Measurements from ENCODE around the gene ABHD10. TPM values are rescaled to one million over a fixed set of nuclear protein-coding genes. Genes with fewer than 3 reads are reported as not detected.

ABHD10 gene
- total RNA-seq, 4 donors from 2014 or later = 13.2 to 21.7 (median 16.8) TPM

- no peak for TF ChIP-seq POLR2A (IDR thresholded peaks at IDR 0.05)
- TF ChIP-seq CTCF (IDR thresholded peaks at IDR 0.05) = no peak
- H3K4me3 ChIP-seq (ENCODE audit: low read depth, poor library complexity, severe bottlenecking) = no peak overlapping the region
- 41 to 44% methylated on average over 19 of the region's 19 CpGs for WGBS, 2 donors
- intact Hi-C loops (cut with DNase I; ENCODE audit: low total_unique reads) = no loop called here
- peak; percentile 44 to 91 for DNase-seq (ENCODE audit: low spot score in 2 of 2)
Measured at GRCh38 chr3:112013058-112013783, 34.4 kb downstream of the ABHD10 start.

GRCh38 chr3:112013784-112014143 is 34.9 kb downstream of the ABHD10 start:
- H3K4me3 ChIP-seq (ENCODE audit: low read depth, poor library complexity, severe bottlenecking) = no peak overlapping the region
- 59 to 76% methylated on average over 5 of the region's 5 CpGs for WGBS, 2 donors
- TF ChIP-seq CTCF (IDR thresholded peaks at IDR 0.05) = no peak
- TF ChIP-seq POLR2A (IDR thresholded peaks at IDR 0.05) = no peak
- intact Hi-C loops (cut with DNase I; ENCODE audit: low total_unique reads) = no loop called here
- no peak for DNase-seq (ENCODE audit: low spot score in 2 of 2)

GRCh38 chr3:112017091-112017490 is 38.3 kb downstream of the ABHD10 start:
- no peak for DNase-seq (ENCODE audit: low spot score in 2 of 2)
- TF ChIP-seq POLR2A (IDR thresholded peaks at IDR 0.05) (no peak), CTCF (IDR thresholded peaks at IDR 0.05) (no peak)
- no peak overlapping the region for H3K4me3 ChIP-seq (ENCODE audit: low read depth, poor library complexity, severe bottlenecking)
- intact Hi-C loops (cut with DNase I; ENCODE audit: low total_unique reads) = no loop called here

GRCh38 chr3:112018712-112019111 is 39.9 kb downstream of the ABHD10 start:
- intact Hi-C loops (cut with DNase I; ENCODE audit: low total_unique reads) = no loop called here
- TF ChIP-seq POLR2A (IDR thresholded peaks at IDR 0.05) (no peak), CTCF (IDR thresholded peaks at IDR 0.05) (no peak)
- no peak for DNase-seq (ENCODE audit: low spot score in 2 of 2)
- H3K4me3 ChIP-seq (ENCODE audit: low read depth, poor library complexity, severe bottlenecking) = no peak overlapping the region
- WGBS, 2 donors = 97 to 98% methylated on average over 4 of the region's 4 CpGs

GRCh38 chr3:112019716-112020115 is 40.9 kb downstream of the ABHD10 start:
- intact Hi-C loops (cut with DNase I; ENCODE audit: low total_unique reads) = no loop called here
- 58 to 59% methylated on average over 1 of the region's 1 CpG for WGBS, 2 donors
- H3K4me3 ChIP-seq (ENCODE audit: low read depth, poor library complexity, severe bottlenecking) = no peak overlapping the region
- no peak for DNase-seq (ENCODE audit: low spot score in 2 of 2)
- TF ChIP-seq CTCF (IDR thresholded peaks at IDR 0.05) (no peak), POLR2A (IDR thresholded peaks at IDR 0.05) (no peak)

GRCh38 chr3:112020674-112021085 is 41.9 kb downstream of the ABHD10 start:
- 89 to 92% methylated on average over 1 of the region's 1 CpG for WGBS, 2 donors
- intact Hi-C loops (cut with DNase I; ENCODE audit: low total_unique reads) = no loop called here
- no peak for TF ChIP-seq POLR2A (IDR thresholded peaks at IDR 0.05)
- TF ChIP-seq CTCF (IDR thresholded peaks at IDR 0.05) = no peak
- no peak overlapping the region for H3K4me3 ChIP-seq (ENCODE audit: low read depth, poor library complexity, severe bottlenecking)
- no peak for DNase-seq (ENCODE audit: low spot score in 2 of 2)

Measured in lower leg skin (tissue), 4 donors.